Measurements from ENCODE around the gene RALA.

DNA sequence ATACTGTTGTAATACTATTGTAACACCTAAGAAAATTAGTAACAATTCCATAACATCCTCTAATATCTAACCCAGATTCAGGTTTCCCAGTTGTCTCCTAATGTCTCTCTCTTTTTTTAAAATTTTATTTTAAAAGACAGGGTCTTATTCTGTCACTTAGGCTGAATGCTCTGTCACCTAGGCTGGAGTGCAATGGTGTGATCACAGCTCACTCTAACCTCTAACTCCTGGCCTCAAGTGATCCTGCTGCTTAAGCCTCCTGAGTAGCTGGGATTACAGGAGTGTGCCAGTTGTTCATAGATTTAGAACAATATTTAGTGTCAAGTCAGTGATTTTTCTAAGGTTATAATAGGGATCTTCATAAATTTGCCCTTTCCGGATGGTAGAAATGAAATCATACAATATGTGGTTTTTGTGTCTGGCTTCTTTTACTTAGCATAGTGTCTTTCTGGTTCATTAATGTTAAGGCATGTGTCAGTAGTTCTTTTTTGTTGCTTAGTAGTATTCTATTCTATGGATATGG is 14.7 kb downstream of the RALA start:
- TF ChIP-seq, protein P1, sequence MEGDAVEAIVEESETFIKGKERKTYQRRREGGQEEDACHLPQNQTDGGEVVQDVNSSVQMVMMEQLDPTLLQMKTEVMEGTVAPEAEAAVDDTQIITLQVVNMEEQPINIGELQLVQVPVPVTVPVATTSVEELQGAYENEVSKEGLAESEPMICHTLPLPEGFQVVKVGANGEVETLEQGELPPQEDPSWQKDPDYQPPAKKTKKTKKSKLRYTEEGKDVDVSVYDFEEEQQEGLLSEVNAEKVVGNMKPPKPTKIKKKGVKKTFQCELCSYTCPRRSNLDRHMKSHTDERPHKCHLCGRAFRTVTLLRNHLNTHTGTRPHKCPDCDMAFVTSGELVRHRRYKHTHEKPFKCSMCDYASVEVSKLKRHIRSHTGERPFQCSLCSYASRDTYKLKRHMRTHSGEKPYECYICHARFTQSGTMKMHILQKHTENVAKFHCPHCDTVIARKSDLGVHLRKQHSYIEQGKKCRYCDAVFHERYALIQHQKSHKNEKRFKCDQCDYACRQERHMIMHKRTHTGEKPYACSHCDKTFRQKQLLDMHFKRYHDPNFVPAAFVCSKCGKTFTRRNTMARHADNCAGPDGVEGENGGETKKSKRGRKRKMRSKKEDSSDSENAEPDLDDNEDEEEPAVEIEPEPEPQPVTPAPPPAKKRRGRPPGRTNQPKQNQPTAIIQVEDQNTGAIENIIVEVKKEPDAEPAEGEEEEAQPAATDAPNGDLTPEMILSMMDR (IDR thresholded peaks at IDR 0.05 in 2 of 3, conservative IDR thresholded peaks at IDR 0.05 in 1 of 3; ENCODE audit: control insufficient read depth in 2 of 3, extremely low read depth in 1 of 3, insufficient read depth in 1 of 3, low read depth in 3 of 3, low read length in 3 of 3), result no peak
- TF ChIP-seq REST (IDR thresholded peaks at IDR 0.05; ENCODE audit: low read depth, low read length) (no peak), ZNF217 (IDR thresholded peaks at IDR 0.05) (no peak), POLR2A (IDR thresholded peaks at IDR 0.05; ENCODE audit: low read depth, low read length) (no peak), JUNB (IDR thresholded peaks at IDR 0.05) (no peak), EZH2 (IDR thresholded peaks at IDR 0.05; ENCODE audit: borderline replicate concordance, control insufficient read depth, low read depth, low read length) (no peak), MYC (IDR thresholded peaks at IDR 0.05; ENCODE audit: insufficient read depth, insufficient read length, insufficient replicate concordance, low read length, severe bottlenecking) (no peak), SMARCA5 (IDR thresholded peaks at IDR 0.05) (no peak), NFYB (IDR thresholded peaks at IDR 0.05; ENCODE audit: insufficient read depth, low read depth, low read length) (no peak), MAX (IDR thresholded peaks at IDR 0.05; ENCODE audit: low read depth, low read length) (no peak), EP300 (IDR thresholded peaks at IDR 0.05; ENCODE audit: borderline replicate concordance in 1 of 2, control insufficient read depth in 1 of 2, low read depth in 2 of 2, low read length in 2 of 2) (no peak), FOS (IDR thresholded peaks at IDR 0.05; ENCODE audit: borderline replicate concordance, extremely low read depth, insufficient read length) (no peak), YY1 (IDR thresholded peaks at IDR 0.05; ENCODE audit: low read depth, low read length) (no peak)
- TF ChIP-seq, protein P2, sequence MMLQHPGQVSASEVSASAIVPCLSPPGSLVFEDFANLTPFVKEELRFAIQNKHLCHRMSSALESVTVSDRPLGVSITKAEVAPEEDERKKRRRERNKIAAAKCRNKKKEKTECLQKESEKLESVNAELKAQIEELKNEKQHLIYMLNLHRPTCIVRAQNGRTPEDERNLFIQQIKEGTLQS (IDR thresholded peaks at IDR 0.05; ENCODE audit: borderline replicate concordance, extremely low read depth, low read depth, low read length), result no peak
